ENCODE measurements around the gene SNX2.
A peak's percentile ranks its signal among the peaks of the same experiment; 100 is the strongest.
"Not testable (repeated sequence)": the region's sequence is repeated elsewhere in the genome, so short reads cannot be mapped to it uniquely, and the experiment has no call there.

Gene SNX2

DNA sequence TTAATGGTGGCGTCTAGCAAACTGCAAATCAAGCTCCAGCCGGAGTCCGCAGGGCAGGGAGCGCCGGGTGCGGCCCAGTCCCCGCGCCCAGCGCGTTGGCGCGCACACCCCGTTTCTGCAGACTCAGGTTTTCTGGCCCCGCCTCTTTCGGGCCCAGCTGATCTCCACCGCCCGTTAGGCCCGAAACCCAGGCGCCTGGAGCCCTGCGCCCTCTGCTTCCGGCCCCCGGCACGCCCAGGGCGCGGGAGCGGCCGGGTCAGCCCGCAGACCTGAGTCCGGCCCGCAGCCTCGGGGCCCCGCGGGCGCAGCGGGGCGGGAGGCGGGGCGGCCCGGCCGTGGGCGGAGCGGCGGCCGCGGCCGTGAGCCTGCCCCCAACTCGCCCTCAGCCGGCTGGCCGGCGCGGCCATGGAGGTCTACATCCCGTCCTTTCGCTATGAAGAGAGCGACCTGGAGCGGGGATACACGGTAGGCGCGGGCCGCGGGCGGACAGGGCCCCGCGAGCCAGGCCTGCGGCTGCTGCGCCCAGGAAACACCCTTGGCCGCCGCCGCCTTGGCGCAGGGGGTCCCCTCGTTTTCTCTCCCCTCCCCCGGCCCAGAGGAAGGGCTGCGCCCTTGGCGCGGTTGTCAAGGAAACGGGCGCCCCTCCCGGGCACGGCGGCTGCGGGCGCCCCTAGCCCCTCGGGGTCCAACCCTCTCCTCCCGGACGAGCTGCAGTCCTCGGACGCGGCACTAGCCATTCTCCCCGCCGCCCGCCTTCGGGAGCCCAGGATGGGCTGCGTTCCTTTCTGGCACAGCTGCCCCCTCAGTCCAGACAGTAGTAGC lies 70.6 kb downstream of the SNX2 start, which contains the start of gene SNX24:
TSS of gene SNX24 (plus strand) at position 385 of the 822 bp plus-strand sequence. CDS start at position 406, 21 bp downstream.
- peak; percentile 13 for DNase-seq

DNA sequence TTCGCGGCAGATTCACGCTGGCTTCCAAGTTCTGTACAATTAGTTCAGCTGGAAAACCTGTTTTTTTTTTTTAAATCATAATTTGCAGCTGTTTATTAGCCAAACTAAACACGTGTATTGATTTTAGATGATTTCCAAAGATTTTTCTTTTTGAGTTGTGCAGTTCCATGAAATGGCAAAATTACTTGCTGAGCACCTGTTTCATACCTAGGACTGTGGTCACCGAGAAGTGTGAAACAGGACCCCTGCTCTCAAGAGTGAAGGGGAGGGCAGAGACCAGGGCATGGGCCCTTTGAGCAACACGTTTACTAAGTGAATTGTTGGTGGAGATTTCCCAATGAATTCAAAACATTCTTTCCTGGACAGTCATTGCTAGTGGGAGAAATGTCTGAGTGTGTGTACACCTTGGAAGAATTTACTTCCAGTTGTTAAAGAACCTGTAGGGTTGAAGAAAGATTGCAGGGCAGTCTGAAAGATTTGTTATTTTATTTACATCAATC lies 71.2 kb downstream of the SNX2 start:
- no peak for DNase-seq

DNA sequence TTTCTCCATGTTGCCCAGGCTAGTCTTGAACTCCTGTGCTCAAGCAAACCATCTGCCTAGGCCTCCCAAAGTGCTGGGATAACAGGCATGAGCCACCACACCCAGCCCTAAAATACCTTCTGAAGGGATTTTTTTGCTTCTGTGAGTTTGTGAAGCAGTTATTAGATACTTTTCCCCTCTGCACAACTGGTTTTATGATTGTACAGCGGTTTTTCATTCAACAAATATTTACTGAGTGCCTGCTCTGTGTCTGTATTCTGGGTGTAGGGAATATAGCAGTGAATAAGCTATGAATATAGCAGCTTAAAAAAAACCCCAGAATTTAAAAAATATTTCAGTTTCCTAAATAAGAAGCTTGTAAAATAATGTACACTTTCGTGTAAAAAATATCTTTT lies 72.8 kb downstream of the SNX2 start:
- DNase-seq: no peak

DNA sequence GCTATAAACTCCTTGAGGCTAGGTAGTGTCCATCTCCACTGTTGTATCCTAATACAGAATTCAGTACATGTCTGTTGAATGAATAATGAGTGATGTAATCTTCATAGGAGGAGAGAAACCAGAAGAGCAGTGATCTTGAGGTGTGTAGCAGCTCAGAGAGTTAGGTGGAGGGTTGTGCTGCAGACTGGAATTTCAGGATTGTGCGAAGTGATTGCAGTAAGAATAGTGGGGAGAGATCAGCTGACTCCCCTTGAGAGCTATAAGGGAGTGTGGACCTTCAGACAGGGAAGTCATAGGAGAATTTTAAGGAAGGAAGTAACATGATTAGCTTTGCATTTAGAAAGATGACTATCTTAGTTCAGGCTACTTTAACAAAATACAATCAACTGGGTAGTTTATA lies 74.9 kb downstream of the SNX2 start:
- no peak for DNase-seq

DNA sequence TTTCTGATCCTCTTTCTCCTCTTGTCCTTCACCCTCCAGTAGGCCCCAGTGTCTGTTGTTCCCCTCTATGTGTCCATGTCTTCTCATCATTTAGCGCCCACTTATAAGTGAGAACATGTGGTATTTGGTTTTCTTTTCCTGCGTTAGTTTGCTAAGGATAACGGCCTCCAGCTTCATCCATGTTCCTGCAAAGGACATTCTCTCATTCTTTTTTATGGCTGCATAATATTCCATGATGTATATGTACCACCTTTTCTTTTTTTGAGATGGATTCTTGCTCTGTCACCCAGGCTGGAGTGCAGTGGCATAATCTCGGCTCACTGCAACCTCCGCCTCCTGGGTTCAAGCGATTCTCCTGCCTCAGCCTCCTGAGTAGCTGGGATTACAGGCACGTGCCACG lies 82.7 kb downstream of the SNX2 start:
- DNase-seq: not testable (repeated sequence)

DNA sequence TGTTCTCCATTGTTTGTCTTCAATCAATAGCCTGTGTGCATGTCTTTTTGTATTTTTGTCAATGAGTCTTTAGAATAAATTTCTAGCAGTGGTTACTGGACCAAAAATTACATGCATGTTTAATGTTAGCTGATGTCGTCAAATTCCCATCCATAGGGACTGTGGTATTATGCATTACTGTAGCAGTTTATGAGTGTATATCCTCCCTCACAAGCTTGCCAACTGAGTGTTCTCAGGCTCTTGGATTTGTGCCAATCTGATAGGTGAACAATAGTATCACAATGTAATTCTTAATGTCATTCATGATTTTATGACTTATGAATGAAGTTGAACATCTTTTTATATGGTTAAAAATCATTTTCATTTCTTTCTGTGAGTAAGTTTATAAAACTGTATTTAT lies 83.6 kb downstream of the SNX2 start:
- no peak for DNase-seq

DNA sequence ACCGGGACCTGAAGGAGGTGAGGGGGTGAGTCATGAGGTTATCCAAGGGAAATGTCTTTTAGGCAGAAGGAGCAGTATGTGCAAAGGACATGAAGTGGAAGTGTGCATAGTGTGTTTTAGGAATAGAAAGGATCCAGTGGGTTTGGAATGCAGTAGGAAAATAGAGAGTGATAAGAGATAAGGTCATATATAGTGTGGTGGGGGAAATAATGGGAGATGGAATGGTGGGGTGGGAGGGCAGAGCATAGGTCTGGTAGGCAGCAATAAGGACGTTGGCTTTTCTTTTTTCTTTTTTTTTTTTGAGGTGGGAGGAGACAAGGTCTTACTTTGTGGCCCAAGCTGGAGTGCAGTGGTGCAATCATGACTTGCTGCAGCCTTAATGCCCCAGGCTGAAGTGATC lies 88.4 kb downstream of the SNX2 start:
- no peak for DNase-seq

DNA sequence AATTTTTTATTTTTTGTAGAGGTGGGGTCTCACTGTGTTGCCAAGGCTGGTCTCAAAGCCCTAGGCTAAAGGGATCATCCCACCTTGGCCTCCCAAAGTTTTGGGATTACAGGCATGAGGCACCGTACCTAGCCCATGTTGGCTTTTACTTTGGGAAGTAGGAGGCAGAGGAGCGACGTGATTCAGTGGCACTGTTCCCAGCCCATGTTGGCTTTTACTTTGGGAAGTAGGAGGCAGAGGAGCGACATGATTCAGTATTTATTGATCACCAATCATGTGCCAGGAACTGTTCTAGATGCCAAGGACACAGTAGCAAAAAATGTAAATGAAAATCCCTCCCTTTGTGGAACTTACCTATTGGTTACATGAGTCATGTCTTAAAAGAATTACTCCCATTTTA lies 88.8 kb downstream of the SNX2 start:
- DNase-seq: no peak

DNA sequence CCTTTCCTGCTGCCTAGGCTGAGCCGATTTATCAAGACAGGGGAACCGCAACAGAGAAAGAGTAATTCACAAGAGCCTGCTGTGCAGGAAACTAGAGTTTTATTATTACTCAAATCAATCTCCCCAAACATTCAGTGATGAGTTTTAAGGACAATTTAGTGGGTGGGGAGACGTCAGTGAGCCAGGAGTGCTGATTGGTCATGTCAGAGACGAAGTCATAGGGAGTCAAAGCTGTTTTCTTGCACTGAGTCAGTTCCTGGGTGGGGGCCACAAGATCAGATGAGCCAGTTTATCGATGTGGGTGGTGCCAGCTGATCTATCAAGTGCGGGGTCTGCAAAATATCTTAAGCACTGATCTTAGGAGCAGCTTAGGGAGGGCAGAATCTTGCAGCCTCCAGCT lies 89.5 kb downstream of the SNX2 start:
- DNase-seq: no peak

DNA sequence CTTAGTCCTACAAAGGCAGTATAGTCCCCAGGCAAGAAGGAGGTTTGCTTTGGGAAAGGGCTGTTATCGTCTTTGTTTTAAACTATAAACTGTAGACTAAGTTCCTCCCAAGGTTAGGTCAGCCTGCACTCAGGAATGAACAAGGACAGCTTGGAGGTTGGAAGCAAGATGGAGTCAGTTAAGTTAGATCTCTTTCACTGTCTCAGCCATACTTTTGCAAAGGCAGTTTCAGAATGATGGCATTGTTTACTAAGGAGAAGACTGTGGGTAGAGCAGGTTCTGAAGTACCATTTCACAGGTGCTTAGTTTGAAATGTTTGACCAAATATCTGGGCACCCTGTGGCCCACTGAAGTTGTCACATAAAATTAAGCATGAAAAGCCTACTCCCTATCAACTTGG lies 90.0 kb downstream of the SNX2 start:
- DNase-seq: no peak

DNA sequence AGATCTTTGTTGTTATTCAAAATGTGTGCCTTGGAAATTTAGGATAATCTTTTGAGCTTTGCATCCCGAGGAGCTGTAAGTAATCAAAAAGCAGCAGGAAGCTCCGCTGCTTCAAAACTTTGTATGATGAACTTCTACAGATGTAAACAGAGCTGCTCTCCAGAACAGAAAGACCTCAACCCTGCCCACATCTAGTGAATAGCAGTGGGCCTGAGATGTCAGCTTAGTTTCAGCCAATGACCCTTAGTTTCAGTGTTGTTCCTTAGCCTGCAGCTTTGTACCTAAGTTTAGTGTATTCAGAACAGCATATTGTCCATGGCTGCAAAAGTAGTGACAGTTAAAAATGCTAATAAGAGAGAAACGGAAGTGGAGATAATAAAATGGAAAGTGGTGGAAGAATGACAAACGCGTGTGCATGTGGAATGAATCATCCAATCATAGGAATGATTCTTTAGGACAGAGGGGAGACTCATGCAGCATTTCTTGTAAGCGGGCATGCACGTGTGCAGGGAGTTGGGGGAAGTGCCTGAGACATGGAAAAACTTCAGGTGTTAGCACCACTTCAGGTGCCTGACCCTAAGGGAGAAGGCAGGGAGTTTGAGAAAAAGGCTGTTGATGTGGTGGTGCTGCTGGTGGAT lies 95.5 kb downstream of the SNX2 start:
- DNase-seq: no peak

DNA sequence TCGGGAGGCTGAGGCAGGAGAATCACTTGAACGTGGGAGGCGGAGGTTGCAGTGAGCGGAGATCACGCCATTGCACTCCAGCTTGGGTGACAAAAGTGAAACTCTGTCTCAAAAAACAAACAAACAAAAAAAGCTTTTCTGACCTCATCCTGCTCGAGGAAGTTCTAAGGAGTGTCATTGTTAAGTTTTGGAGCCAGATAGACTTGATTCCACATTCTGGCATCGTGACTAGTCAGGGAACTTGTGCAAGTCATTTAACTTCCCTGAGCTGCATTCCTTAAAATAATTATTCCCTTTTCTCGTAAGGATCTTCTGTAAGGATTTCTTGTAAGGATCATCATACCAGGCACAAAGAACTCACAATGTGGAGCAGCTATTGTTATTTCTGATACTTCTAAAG lies 96.8 kb downstream of the SNX2 start:
- no peak for DNase-seq

DNA sequence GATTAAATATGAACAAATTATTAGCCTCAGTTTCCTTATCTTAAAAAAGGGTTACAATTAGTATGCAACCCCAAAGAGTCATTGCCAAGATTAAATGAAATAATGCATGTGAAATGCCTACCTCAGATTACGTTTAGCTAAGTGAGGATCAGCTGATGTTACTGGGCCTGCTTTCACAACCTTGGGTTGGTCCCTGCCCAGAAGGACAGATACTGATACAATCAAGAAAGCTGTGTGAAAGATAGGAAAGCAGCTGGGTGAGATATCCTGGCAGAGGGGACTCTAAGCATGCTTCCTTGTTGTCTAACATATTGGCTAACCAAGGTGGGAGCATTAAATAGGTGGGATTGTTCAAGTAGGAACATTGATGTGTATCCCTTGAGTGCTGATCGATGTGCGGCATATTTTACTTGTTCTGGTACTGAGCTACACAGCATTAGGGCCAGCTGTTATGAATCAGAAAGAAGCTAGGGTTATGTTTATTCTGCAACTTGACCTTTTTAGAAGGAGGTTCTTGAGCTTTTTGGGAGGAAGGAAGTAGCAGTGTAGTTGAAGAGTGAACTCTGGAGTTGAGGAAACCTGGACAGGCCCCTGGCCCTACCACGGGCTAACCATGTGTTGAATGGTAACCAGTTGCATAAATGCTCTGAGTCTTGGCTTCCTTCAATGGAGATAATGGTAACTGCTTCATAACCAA lies 99.4 kb downstream of the SNX2 start:
- DNase-seq: no peak

DNA sequence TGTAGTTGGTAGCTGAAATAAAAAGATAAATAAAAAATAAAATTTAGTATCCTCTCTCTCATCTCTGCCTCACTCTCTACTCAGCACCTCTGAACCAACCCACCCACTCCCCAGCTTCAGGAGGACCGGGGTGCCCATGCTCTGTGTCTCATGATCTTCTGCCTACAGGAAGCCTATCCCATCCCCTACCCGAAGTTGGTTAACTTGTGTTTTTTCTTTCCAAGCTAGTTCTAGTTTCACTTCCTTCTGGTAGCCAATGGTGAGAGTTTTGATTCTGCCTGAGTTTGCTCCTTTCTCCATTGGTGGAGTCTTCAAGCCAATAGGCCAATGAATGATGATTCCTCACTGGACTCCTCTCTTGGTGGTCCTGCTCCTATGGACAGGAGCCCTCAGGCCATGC lies 102.6 kb downstream of the SNX2 start:
- no peak for DNase-seq

DNA sequence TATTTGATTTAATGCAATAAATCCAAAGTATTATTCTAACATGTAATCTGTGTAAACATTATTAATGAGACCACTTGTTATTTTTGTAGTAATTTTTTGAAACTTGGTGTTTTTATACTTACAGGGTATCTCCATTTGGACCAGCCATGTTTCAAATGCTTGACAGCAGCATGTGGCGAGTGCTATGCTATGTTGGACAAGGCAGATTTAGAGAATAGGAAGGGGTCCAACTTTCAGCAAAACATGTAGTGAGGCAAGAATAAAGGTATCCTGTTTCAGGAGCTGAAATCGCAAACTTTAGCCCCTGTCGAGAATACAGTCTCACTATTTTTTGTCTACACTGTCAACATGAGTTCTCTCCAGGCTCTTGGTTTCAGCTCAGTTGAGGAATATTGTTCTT lies 104.2 kb downstream of the SNX2 start:
- no peak for DNase-seq

Measured in NCI-H2107 (cell line).